ENCODE data around the gene UBE2G2. TPM values are rescaled to one million over a fixed set of nuclear protein-coding genes. Genes with fewer than 3 reads are reported as not detected.

UBE2G2 gene
- total and polyA plus RNA-seq, 2 donors (not counting 3 experiments of a cell fraction or from before 2014, with no cell fraction given), result 95.0 to 114 TPM

DNA sequence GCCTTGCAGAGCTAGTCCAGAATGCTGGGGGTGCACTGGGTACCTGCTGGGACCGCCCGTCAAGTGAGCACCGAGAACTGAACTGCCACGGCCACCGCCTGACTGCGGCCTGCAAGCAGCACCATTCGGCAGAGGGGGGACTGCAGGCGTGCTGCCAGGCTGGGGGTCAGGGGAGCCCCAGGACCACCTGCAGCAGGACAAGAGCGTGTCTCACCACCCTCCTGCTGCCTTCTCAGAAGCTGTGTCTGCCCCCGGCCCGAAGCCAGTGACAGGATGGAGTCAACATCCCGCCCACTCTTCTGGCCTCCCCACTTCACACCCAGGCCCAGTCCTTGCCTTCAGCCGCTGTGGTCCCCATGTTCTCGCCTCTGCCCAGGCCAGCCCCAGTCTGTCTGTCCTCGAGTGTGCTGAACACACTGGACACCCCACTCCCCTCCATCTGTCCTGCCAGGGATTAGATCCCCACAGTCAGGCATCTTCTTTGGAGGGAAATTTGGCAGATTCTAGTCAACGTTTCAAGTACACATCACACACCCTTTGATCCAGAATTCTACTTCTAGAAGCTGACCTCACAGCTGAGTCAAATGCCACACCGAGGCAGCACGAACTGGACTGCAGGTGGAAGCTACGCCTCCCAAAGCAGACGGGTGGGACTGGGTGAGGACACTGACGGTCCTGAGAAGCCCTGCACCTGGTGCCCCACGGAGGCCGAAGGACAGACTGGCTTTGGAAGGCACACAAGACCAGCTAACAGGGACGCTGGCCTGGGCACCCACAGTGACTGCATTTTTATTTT lies 45.8 kb upstream of the UBE2G2 start:
- no TSS peak for BruUV-seq (replicated peaks)
- H3K9ac ChIP-seq (replicated peaks; ENCODE audit: extremely low read depth, insufficient read depth, low read length), result no peak overlapping the region
- TF ChIP-seq POLR2AphosphoS5 (IDR thresholded peaks at IDR 0.05; ENCODE audit: insufficient read depth, low read depth, low read length) (peak; percentile 18), JUN (IDR thresholded peaks at IDR 0.05; ENCODE audit: borderline replicate concordance, insufficient read depth, insufficient read length, low read depth) (no peak)
- no peaks in the 10 kb centered on the region for H3K9me3 ChIP-seq (replicated peaks; ENCODE audit: control insufficient read depth, insufficient read depth, low read length)
- no peak overlapping the region for H2AFZ ChIP-seq (ENCODE audit: low read depth, low read length)
- H3K4me1 ChIP-seq (ENCODE audit: control insufficient read depth, extremely low read depth, insufficient read depth, low read length), result peaks cover 16% of the 10 kb centered on the region
- no peaks in the 10 kb centered on the region for H3K9me1 ChIP-seq (replicated peaks; ENCODE audit: control insufficient read depth, extremely low read depth, insufficient read depth, low read length)
- FAIRE-seq (no peak), DNase-seq (ENCODE audit: low read depth, low spot score) (no peak)
- intact Hi-C loops (cut with micrococcal nuclease), result no loop called here
- H4K20me1 ChIP-seq (replicated peaks; ENCODE audit: control insufficient read depth, extremely low read depth, insufficient read depth, low read length), result peaks cover 7% of the 10 kb centered on the region
- H3K4me3 ChIP-seq (replicated peaks in 1 of 3; ENCODE audit: insufficient read depth in 1 of 3, low read depth in 1 of 3, low read length in 3 of 3), result no peak overlapping the region
- peaks cover 2 to 4% of the 10 kb centered on the region in 2 experiments for H3K27me3 ChIP-seq (ENCODE audit: control insufficient read depth in 2 of 2, insufficient read depth in 2 of 2, low read length in 2 of 2)
- peaks cover 3% of the 10 kb centered on the region for H3K79me2 ChIP-seq (ENCODE audit: control insufficient read depth, insufficient read depth, low read length)
- peaks cover 23 to 26% of the 10 kb centered on the region in 2 experiments for H3K36me3 ChIP-seq (ENCODE audit: control insufficient read depth in 2 of 2, extremely low read depth in 1 of 2, insufficient read depth in 2 of 2, low read length in 2 of 2)
- CTCF ChIA-PET, result interaction anchor here (1.7 to 2.7 kb wide), 2 partner anchors 22 to 85 kb away, joined by 7 to 11 read pairs; no protein-coding TSS in a partner anchor
- dilution Hi-C loops (cut with MboI; ENCODE audit: extremely low pct_ligation_motif_present, low sequenced_read_pairs), result no loop called here
- no peak overlapping the region for H3K27ac ChIP-seq (ENCODE audit: insufficient read depth, low read depth, low read length)
- H3K4me2 ChIP-seq (ENCODE audit: insufficient read depth, low read length), result no peak overlapping the region
- POLR2A ChIA-PET, result no interaction called here

DNA sequence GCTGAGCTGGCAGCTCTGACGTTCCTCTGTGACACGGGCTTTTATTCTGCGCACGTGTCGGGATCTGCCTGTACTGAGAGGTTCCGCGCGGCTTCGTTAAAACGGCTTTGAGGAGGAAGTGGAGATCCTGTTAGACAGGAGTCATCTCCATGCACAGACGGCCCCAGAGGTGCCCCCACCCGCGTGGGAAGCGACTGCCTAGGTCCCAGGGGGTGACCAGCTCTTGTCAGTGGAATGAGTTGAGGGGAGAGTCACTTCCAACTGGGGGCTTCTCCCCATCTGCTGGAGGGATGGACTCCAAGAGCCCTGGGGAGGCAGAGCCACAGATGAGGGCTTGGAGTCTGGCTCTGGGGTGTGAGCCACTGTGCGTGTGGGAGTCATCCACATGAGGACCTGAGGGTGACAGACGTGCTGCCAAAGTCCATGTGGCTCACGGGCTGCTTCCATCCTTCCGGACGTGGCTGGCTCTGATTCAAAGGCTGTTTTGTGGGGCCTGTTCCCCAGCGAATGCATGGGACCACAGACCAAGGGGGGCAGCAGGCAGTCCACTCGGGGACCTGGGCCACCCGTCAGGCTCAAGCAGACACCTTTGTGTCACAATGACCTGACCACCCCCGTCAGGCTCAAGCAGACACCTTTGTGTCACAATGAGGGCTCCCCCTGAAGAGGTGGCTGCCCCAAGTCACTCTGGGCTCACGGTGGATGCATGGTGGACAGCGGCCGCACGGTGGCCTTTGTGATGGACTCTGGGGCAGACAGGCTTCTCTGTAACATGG lies 45.1 kb upstream of the UBE2G2 start:
- Histone ChIP-seq H3K4me3 (replicated peaks in 1 of 3; ENCODE audit: insufficient read depth in 1 of 3, low read depth in 1 of 3, low read length in 3 of 3) (peak overlapping the region in 1 of 3 experiments; percentile 7), H3K79me2 (ENCODE audit: control insufficient read depth, insufficient read depth, low read length) (peaks cover 1% of the 10 kb centered on the region), H4K20me1 (replicated peaks; ENCODE audit: control insufficient read depth, extremely low read depth, insufficient read depth, low read length) (peaks cover 4% of the 10 kb centered on the region), H3K9me3 (replicated peaks; ENCODE audit: control insufficient read depth, insufficient read depth, low read length) (no peaks in the 10 kb centered on the region), H3K27me3 (ENCODE audit: control insufficient read depth in 2 of 2, insufficient read depth in 2 of 2, low read length in 2 of 2) (peaks cover 2 to 4% of the 10 kb centered on the region in 2 experiments), H3K27ac (ENCODE audit: insufficient read depth, low read depth, low read length) (no peak overlapping the region), H3K4me2 (ENCODE audit: insufficient read depth, low read length) (peak overlapping the region; percentile 87), H3K36me3 (ENCODE audit: control insufficient read depth in 2 of 2, extremely low read depth in 1 of 2, insufficient read depth in 2 of 2, low read length in 2 of 2) (peaks cover 22 to 25% of the 10 kb centered on the region in 2 experiments), H3K4me1 (ENCODE audit: control insufficient read depth, extremely low read depth, insufficient read depth, low read length) (peaks cover 16% of the 10 kb centered on the region), H2AFZ (ENCODE audit: low read depth, low read length) (no peak overlapping the region), H3K9me1 (replicated peaks; ENCODE audit: control insufficient read depth, extremely low read depth, insufficient read depth, low read length) (no peaks in the 10 kb centered on the region), H3K9ac (replicated peaks; ENCODE audit: extremely low read depth, insufficient read depth, low read length) (no peak overlapping the region)
- BruUV-seq (replicated peaks), result no TSS peak
- dilution Hi-C loops (cut with MboI; ENCODE audit: extremely low pct_ligation_motif_present, low sequenced_read_pairs), result no loop called here
- FAIRE-seq (peak; percentile 63), DNase-seq (ENCODE audit: low read depth, low spot score) (no peak)
- CTCF ChIA-PET, result interaction anchor here (0.9 to 2.7 kb wide), 9 partner anchors 23 to 95 kb away, joined by 3 to 11 read pairs (median 5); partner anchors contain the start of genes PTTG1IP and UBE2G2
- TF ChIP-seq GATA2 (IDR thresholded peaks at IDR 0.05; ENCODE audit: insufficient read depth, insufficient read length, low read depth, low read length) (no peak), MYC (IDR thresholded peaks at IDR 0.05; ENCODE audit: low read depth, low read length) (no peak), MAX (IDR thresholded peaks at IDR 0.05; ENCODE audit: insufficient read depth, insufficient read length) (no peak), POLR2AphosphoS5 (IDR thresholded peaks at IDR 0.05; ENCODE audit: insufficient read depth, low read depth, low read length) (no peak), CTCF (IDR thresholded peaks at IDR 0.05; ENCODE audit: extremely low read depth in 1 of 2, insufficient read depth in 1 of 2, low read depth in 1 of 2, low read length in 2 of 2) (no peak), EZH2 (IDR thresholded peaks at IDR 0.05; ENCODE audit: borderline replicate concordance, low read depth, low read length, severe bottlenecking) (no peak), POLR2A (IDR thresholded peaks at IDR 0.05; ENCODE audit: low read depth, low read length) (no peak), JUN (IDR thresholded peaks at IDR 0.05; ENCODE audit: borderline replicate concordance, insufficient read depth, insufficient read length, low read depth) (no peak), FOS (IDR thresholded peaks at IDR 0.05; ENCODE audit: borderline replicate concordance, insufficient read depth, low read length) (no peak)
- POLR2A ChIA-PET, result no interaction called here
- intact Hi-C loops (cut with micrococcal nuclease), result loop anchor here (1.0 kb wide), 3 partner anchors 26 to 65 kb away; partner anchors contain the start of gene UBE2G2
